Sigmoid colon (tissue), 4 donors: ENCODE measurements around the gene CCL3.

Source experiments
- CTCF ChIP-seq, 4 experiments: fragments of 450-650 bp in 3 of 4; fragments of 200-600 bp in 1 of 4; IDR thresholded peaks; one replicate each; pipeline ENCODE4 v1.5.1; 2016 to 2019; ENCODE audit warnings: antibody characterized with exemption in 4 of 4, mild to moderate bottlenecking in 3 of 4, moderate library complexity in 2 of 4
- EP300 ChIP-seq, 4 donors: sonication (generic); formaldehyde crosslinking; IDR thresholded peaks; one replicate each; pipeline ENCODE4 v1.6.1; 2017; ENCODE audit warnings: antibody characterized with exemption in 4 of 4
- POLR2A ChIP-seq, 2 donors: fragments of 450-650 bp; IDR thresholded peaks; one replicate each; pipeline ENCODE4 v1.6.1; 2016; ENCODE audit warnings: antibody characterized with exemption in 2 of 2, mild to moderate bottlenecking in 2 of 2, moderate library complexity in 2 of 2
- POLR2AphosphoS5 ChIP-seq, 4 donors: sonication (generic); formaldehyde crosslinking; IDR thresholded peaks; one replicate each; pipeline ENCODE4 v1.6.1; 2017; ENCODE audit warnings: antibody characterized with exemption in 4 of 4

GRCh38 chr17:36095992-36096391, 6.0 kb upstream of the CCL3 start:
- TF ChIP-seq CTCF (IDR thresholded peaks at IDR 0.05) (no peak), POLR2A (IDR thresholded peaks at IDR 0.05) (no peak), POLR2AphosphoS5 (IDR thresholded peaks at IDR 0.05) (no peak), EP300 (IDR thresholded peaks at IDR 0.05) (no peak)
